H1 (cell line): Measurements from ENCODE around the gene BHMT. TPM values are rescaled to one million over a fixed set of nuclear protein-coding genes. Genes with fewer than 3 reads are reported as not detected.
A peak's percentile ranks its signal among the peaks of the same experiment; 100 is the strongest.

Source experiments
- CTCF ChIA-PET: fragments of 300-600 bp; sonication (Branson Sonifier 250); formaldehyde crosslinking; loops from one replicate; lab custom pipeline; 2021; ENCODE audit not compliant: partially characterized antibody; lab: Charles Lee
- POLR2A ChIA-PET: fragments of 300-600 bp; sonication (Branson Sonifier 250); formaldehyde crosslinking; loops from one replicate; lab custom pipeline; 2021; ENCODE audit warnings: inconsistent platforms; ENCODE audit not compliant: partially characterized antibody; lab: Charles Lee
- DNase-seq, 2 experiments: peaks; one replicate each; pipeline versions ENCODE4 v3.0.0 to v3.0.0-alpha.2; 2010 to 2022; ENCODE audit warnings: low spot score in 2 of 2, low read depth in 1 of 2, mixed read lengths in 1 of 2
- FAIRE-seq: peaks from 2 replicates; lab custom pipeline; 2011; peaks lifted over from hg19 to GRCh38; lab: Jason Lieb, UNC
- H2AFZ ChIP-seq: 2 replicates; pipeline ENCODE4 v1.8.1; 2012; ENCODE audit warnings: low read length, inconsistent platforms
- H2AK5ac ChIP-seq: 2 replicates; pipeline ENCODE4 v1.6.1; 2013; ENCODE audit warnings: low read depth, low read length
- H2BK120ac ChIP-seq: replicated peaks from 2 replicates; pipeline ENCODE3; 2013; ENCODE audit warnings: low read depth, low read length, inconsistent platforms
- H2BK12ac ChIP-seq: 2 replicates; pipeline ENCODE4 v1.6.1; 2013; ENCODE audit warnings: low read depth, low read length
- H2BK15ac ChIP-seq: 2 replicates; pipeline ENCODE4 v1.6.1; 2013; ENCODE audit warnings: low read length
- H2BK20ac ChIP-seq: 2 replicates; pipeline ENCODE4 v1.6.1; 2013; ENCODE audit warnings: low read length
- H2BK5ac ChIP-seq: 2 replicates; pipeline ENCODE4 v1.6.1; 2013; ENCODE audit warnings: low read depth, low read length
- H3K14ac ChIP-seq: 2 replicates; pipeline ENCODE4 v1.6.1; 2013; ENCODE audit warnings: inconsistent platforms; ENCODE audit not compliant: insufficient read length
- H3K18ac ChIP-seq: 2 replicates; pipeline ENCODE4 v1.6.1; 2013; ENCODE audit warnings: low read length; ENCODE audit errors: extremely low read depth
- H3K23ac ChIP-seq: 2 replicates; pipeline ENCODE4 v1.6.1; 2013; ENCODE audit warnings: inconsistent platforms; ENCODE audit not compliant: insufficient read length
- H3K23me2 ChIP-seq: 2 replicates; pipeline ENCODE4 v1.6.1; 2013; ENCODE audit warnings: low read depth, low read length
- H3K27ac ChIP-seq: 2 replicates; pipeline ENCODE4 v1.6.1; 2011; ENCODE audit warnings: low read depth, low read length, inconsistent platforms
- H3K27me3 ChIP-seq, 4 experiments: replicated peaks in 1 of 4; 1 replicate in 1 of 4; 2 replicates in 3 of 4; pipeline versions ENCODE4 v1.6.1 to v1.8.1; 2011 to 2013; ENCODE audit warnings: low read length in 3 of 4, mild to moderate bottlenecking in 3 of 4, inconsistent platforms in 2 of 4, mixed read lengths in 2 of 4, moderate library complexity in 1 of 4; ENCODE audit not compliant: control insufficient read depth in 3 of 4, insufficient read depth in 3 of 4; ENCODE audit errors: extremely low read depth in 1 of 4
- H3K36me3 ChIP-seq, 4 experiments: 2 replicates each; pipeline versions ENCODE4 v1.6.1 to v1.8.1; 2011 to 2013; ENCODE audit warnings: mild to moderate bottlenecking in 4 of 4, low read length in 3 of 4, moderate library complexity in 2 of 4, control low read depth in 1 of 4, inconsistent platforms in 1 of 4; ENCODE audit not compliant: insufficient read depth in 4 of 4, control insufficient read depth in 2 of 4
- H3K4ac ChIP-seq: replicated peaks from 2 replicates; pipeline ENCODE3; 2013; ENCODE audit warnings: low read length, low read depth, mixed read lengths, inconsistent platforms; ENCODE audit not compliant: insufficient read length
- H3K4me1 ChIP-seq, 4 experiments: replicated peaks in 1 of 4; 1 replicate in 1 of 4; 2 replicates in 3 of 4; pipeline versions ENCODE4 v1.6.1 to v1.8.1; 2011 to 2013; ENCODE audit warnings: low read length in 3 of 4, inconsistent platforms in 2 of 4, mixed read lengths in 1 of 4; ENCODE audit not compliant: insufficient read depth in 4 of 4, control insufficient read depth in 3 of 4
- H3K4me2 ChIP-seq, 2 experiments: 2 replicates each; pipeline versions ENCODE4 v1.6.1 to v1.8.1; 2011 to 2013; ENCODE audit warnings: low read depth in 2 of 2, low read length in 2 of 2, control low read depth in 1 of 2, inconsistent platforms in 1 of 2, mild to moderate bottlenecking in 1 of 2; ENCODE audit not compliant: insufficient read depth in 1 of 2
- H3K4me3 ChIP-seq, 4 experiments: fragments of 200-600, 300-600 bp in 1 of 4; sonication (generic), shearing (Covaris generic), sonication (Bioruptor Twin) in 1 of 4; 2 replicates each; pipeline versions ENCODE4 v1.5.1 to v1.8.1; 2011 to 2016; ENCODE audit warnings: low read length in 4 of 4, low read depth in 3 of 4, control low read depth in 2 of 4, inconsistent platforms in 2 of 4, mild to moderate bottlenecking in 2 of 4, mixed read lengths in 1 of 4, moderate library complexity in 1 of 4; ENCODE audit not compliant: insufficient read depth in 2 of 4; ENCODE audit errors: extremely low read depth in 1 of 4
- H3K56ac ChIP-seq: replicated peaks from 2 replicates; pipeline ENCODE3; 2013; ENCODE audit warnings: low read depth, mild to moderate bottlenecking, mixed read lengths, low read length, inconsistent platforms; ENCODE audit not compliant: insufficient read length
- H3K79me1 ChIP-seq: 2 replicates; pipeline ENCODE4 v1.6.1; 2013; ENCODE audit warnings: low read depth, low read length, control low read depth
- H3K79me2 ChIP-seq, 2 experiments: 2 replicates each; pipeline versions ENCODE4 v1.6.1 to v1.8.1; 2012 to 2013; ENCODE audit warnings: low read length in 2 of 2, mild to moderate bottlenecking in 2 of 2, inconsistent platforms in 1 of 2; ENCODE audit not compliant: insufficient read depth in 2 of 2, control insufficient read depth in 1 of 2
- H3K9ac ChIP-seq, 4 experiments: replicated peaks in 1 of 4; 1 replicate in 1 of 4; 2 replicates in 3 of 4; pipeline versions ENCODE4 v1.6.1 to v1.8.1; 2011 to 2013; ENCODE audit warnings: low read depth in 3 of 4, low read length in 3 of 4, control low read depth in 2 of 4, mild to moderate bottlenecking in 2 of 4, moderate library complexity in 2 of 4, inconsistent platforms in 1 of 4; ENCODE audit errors: extremely low read depth in 1 of 4
- H3K9me3 ChIP-seq, 2 experiments: 2 replicates each; pipeline versions ENCODE4 v1.6.1 to v1.8.1; 2012 to 2013; ENCODE audit warnings: mild to moderate bottlenecking in 2 of 2, moderate library complexity in 2 of 2, control low read depth in 1 of 2, inconsistent platforms in 1 of 2, low read depth in 1 of 2, low read length in 1 of 2, mixed read lengths in 1 of 2; ENCODE audit not compliant: insufficient read depth in 2 of 2
- H4K20me1 ChIP-seq, 2 experiments: replicated peaks in 1 of 2; 2 replicates each; pipeline versions ENCODE3 to v1.8.1; 2011 to 2013; ENCODE audit warnings: inconsistent platforms in 2 of 2, low read length in 2 of 2, mild to moderate bottlenecking in 1 of 2; ENCODE audit not compliant: insufficient read depth in 2 of 2, control insufficient read depth in 1 of 2
- H4K5ac ChIP-seq: 2 replicates; pipeline ENCODE4 v1.6.1; 2013; ENCODE audit warnings: low read length, low read depth, mixed read lengths, inconsistent platforms; ENCODE audit not compliant: insufficient read length
- H4K8ac ChIP-seq: 2 replicates; pipeline ENCODE4 v1.8.0; 2013; ENCODE audit warnings: mild to moderate bottlenecking, moderate library complexity, low read length, inconsistent platforms; ENCODE audit not compliant: insufficient read depth; ENCODE audit errors: extremely low read depth
- H4K91ac ChIP-seq: replicated peaks from 2 replicates; pipeline ENCODE3; 2013; ENCODE audit warnings: low read length, mixed read lengths, inconsistent platforms; ENCODE audit not compliant: insufficient read length
- ATF3 ChIP-seq: IDR thresholded peaks from 2 replicates; pipeline ENCODE4 v1.6.1; 2011; ENCODE audit warnings: low read depth, mild to moderate bottlenecking, low read length; ENCODE audit not compliant: insufficient read depth
- BRCA1 ChIP-seq: IDR thresholded peaks from 2 replicates; pipeline ENCODE4 v1.6.1; 2012; ENCODE audit warnings: low read depth, low read length, improper control_type of control experiment
- CEBPB ChIP-seq: IDR thresholded peaks from 2 replicates; pipeline ENCODE4 v1.6.1; 2012; ENCODE audit warnings: low read depth, low read length
- CHD1 ChIP-seq: IDR thresholded peaks from 2 replicates; pipeline ENCODE4 v1.6.1; 2012; ENCODE audit warnings: low read depth, low read length, improper control_type of control experiment
- EGR1 ChIP-seq: IDR thresholded peaks from 2 replicates; pipeline ENCODE4 v1.6.1; 2011; ENCODE audit warnings: low read depth, low read length, borderline replicate concordance
- EP300 ChIP-seq, 2 experiments: IDR thresholded peaks; 1 replicate in 1 of 2; 2 replicates in 1 of 2; pipeline ENCODE4 v1.6.1; 2011 to 2012; ENCODE audit warnings: low read depth in 2 of 2, low read length in 2 of 2, mild to moderate bottlenecking in 2 of 2, borderline replicate concordance in 1 of 2, inconsistent platforms in 1 of 2, moderate library complexity in 1 of 2
- KDM1A ChIP-seq: fragments of 200-600, 300-600 bp; sonication (generic); IDR thresholded peaks from 2 replicates; pipeline ENCODE4 v1.7.1; 2016; ENCODE audit warnings: mild to moderate bottlenecking, low read length, borderline replicate concordance
- KDM4A ChIP-seq: IDR thresholded peaks from one replicate; pipeline ENCODE4 v1.7.1; 2012; ENCODE audit warnings: low read depth, mild to moderate bottlenecking, moderate library complexity, low read length, inconsistent platforms; ENCODE audit not compliant: severe bottlenecking
- POLR2A ChIP-seq, 2 experiments: IDR thresholded peaks; 1 replicate in 1 of 2; 2 replicates in 1 of 2; pipeline ENCODE4 v1.6.1; 2011; ENCODE audit warnings: low read depth in 2 of 2, low read length in 2 of 2, mild to moderate bottlenecking in 2 of 2; ENCODE audit errors: control extremely low read depth in 1 of 2
- SIX5 ChIP-seq: IDR thresholded peaks from 2 replicates; pipeline ENCODE4 v1.6.1; 2011; ENCODE audit warnings: mild to moderate bottlenecking, low read depth, low read length
- SP4 ChIP-seq: IDR thresholded peaks from 2 replicates; pipeline ENCODE4 v1.6.1; 2012; ENCODE audit warnings: low read length, inconsistent platforms
- TBP ChIP-seq: IDR thresholded peaks from 2 replicates; pipeline ENCODE4 v1.6.1; 2011; ENCODE audit warnings: low read depth, low read length, improper control_type of control experiment
- WGBS, 2 experiments: shearing (Covaris generic) in 1 of 2; methylation state at CpG; one replicate each; pipeline versions ENCODE4 v1.1.6 to v1.1.7; 2013 to 2015; ENCODE audit warnings: low lambda C conversion rate in 2 of 2, mixed read lengths in 2 of 2, inconsistent platforms in 1 of 2, low coverage in 1 of 2, missing lambda C conversion rate in 1 of 2; ENCODE audit not compliant: insufficient replicate concordance in 2 of 2, insufficient coverage in 1 of 2, insufficient read length in 1 of 2; ENCODE audit errors: extremely low coverage in 1 of 2, missing lambda C conversion rate in 1 of 2; 5-methylcytosine and 5-hydroxymethylcytosine counted together
- polyA plus RNA-seq, 7 experiments: library from polyadenylated mRNA; depleted of rRNA in 3 of 7; stranded (reverse) in 5 of 7; unstranded in 2 of 7; fragments of >200 nt in 5 of 7; fragments of 200-250 nt in 2 of 7; gene quantifications; 1 replicate in 5 of 7; 2 replicates in 1 of 7; 4 replicates in 1 of 7; pipeline versions ENCODE4 v1.2.1 to v1.2.3, GENCODE V29; 2011 to 2013; ENCODE audit warnings: missing spikeins in 2 of 7, mixed read lengths in 2 of 7
- total RNA-seq: library from RNA; stranded (reverse); fragmentation: NEBNext Ultra II Directional; extraction: Animal tissue kit (Norgen Biotek cat#: 25700); gene quantifications from 2 replicates; pipeline ENCODE4 v1.2.1, GENCODE V29; 2021

The BHMT gene
- total and polyA plus RNA-seq, 2 of the 8 experiments (the other 6 are each of a cell fraction or from before 2014, with no cell fraction given): 0.54 to 1.6 TPM

DNA sequence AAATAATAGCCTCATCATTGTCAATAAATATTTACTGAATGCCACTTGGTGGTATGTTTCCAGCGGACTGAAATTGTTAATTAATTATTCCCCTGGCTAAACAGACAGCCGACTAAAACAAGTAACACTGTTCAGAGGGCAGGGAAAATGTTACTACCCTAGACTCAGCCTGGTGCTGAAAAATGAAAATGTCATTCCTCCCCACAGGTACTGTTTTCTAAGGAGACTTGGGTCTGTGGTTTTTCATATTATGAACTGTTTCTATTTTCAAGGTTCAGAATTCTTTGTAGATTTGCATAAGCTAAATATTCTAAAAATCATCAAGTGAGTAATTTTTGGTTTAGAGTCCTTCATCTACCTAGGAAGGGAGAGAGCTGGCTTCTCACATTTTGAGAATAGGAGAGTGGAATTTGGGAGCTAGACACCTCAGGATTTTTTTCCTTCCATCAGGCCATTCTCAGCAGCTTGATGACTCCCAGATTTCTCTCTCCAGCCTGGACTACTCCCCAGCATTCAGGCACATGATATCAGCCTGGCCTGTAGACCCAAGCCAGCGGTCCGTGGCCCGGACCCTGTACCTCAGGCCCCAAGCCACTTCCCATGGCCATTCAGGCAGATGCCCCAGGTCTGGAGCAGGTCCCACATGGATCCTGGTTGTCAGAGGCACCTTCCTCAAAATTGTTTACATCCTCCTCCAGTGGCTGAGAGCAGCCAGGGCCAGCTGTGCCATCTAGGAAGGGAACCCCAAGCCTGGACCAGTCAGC, 24.4 kb downstream of the BHMT start:
- Histone ChIP-seq H2BK120ac (no peak overlapping the region), H3K18ac (no peak overlapping the region), H3K27me3 (no peaks in the 10 kb centered on the region), H2AK5ac (no peak overlapping the region; the same call in 1 of the 2 replicates), H2BK5ac (no peak overlapping the region), H3K36me3 (no peaks in the 10 kb centered on the region), H4K5ac (no peak overlapping the region), H4K8ac (no peak overlapping the region; the same call in 1 of the 2 replicates), H2BK15ac (no peak overlapping the region; the same call in 1 of the 2 replicates), H3K23ac (no peak overlapping the region), H3K9me3 (peaks cover 5 to 6% of the 10 kb centered on the region in 2 experiments; a peak in 3 of 4 replicates), H3K4me2 (no peak overlapping the region), H3K27ac (no peak overlapping the region), H3K4me1 (peaks cover 0 to 5% (median 1%) of the 10 kb centered on the region in 4 experiments; a peak in 5 of 7 replicates), H3K14ac (no peak overlapping the region), H4K20me1 (no peaks in the 10 kb centered on the region), H3K23me2 (no peaks in the 10 kb centered on the region; the same call in none of the 2 replicates), H4K91ac (no peak overlapping the region), H3K79me2 (no peaks in the 10 kb centered on the region), H3K4ac (no peak overlapping the region), H3K9ac (no peak overlapping the region), H3K4me3 (no peak overlapping the region), H2AFZ (peak overlapping the region; percentile 83; the same call in 1 of the 2 replicates), H3K79me1 (no peaks in the 10 kb centered on the region; the same call in 1 of the 2 replicates), H2BK12ac (no peak overlapping the region), H3K56ac (no peak overlapping the region), H2BK20ac (peak overlapping the region; percentile 43; the same call in 1 of the 2 replicates)
- CTCF ChIA-PET: interaction anchor here (1.0 to 6.6 kb wide), 3 partner anchors 9 to 112 kb away, joined by 4 to 243 read pairs (median 70); no protein-coding TSS in a partner anchor
- WGBS, 2 experiments: 86% methylated on average over 5 of the region's 5 CpGs; no CpG with 5 or more reads in 1 of the 2 experiments
- no peak for DNase-seq
- FAIRE-seq: no peak
- POLR2A ChIA-PET: interaction anchor here (1.3 to 1.6 kb wide), 2 partner anchors 10 to 117 kb away, joined by 3 read pairs; no protein-coding TSS in a partner anchor
- TF ChIP-seq CHD1 (no peak), KDM4A (no peak), KDM1A (no peak), BRCA1 (no peak), EGR1 (no peak), EP300 (IDR thresholded peaks at IDR 0.05; ENCODE audit: borderline replicate concordance in 1 of 2, low read depth in 2 of 2, low read length in 2 of 2) (no peak), POLR2A (IDR thresholded peaks at IDR 0.05; ENCODE audit: control extremely low read depth in 1 of 2, low read depth in 2 of 2, low read length in 2 of 2) (no peak), TBP (no peak), SIX5 (no peak), ATF3 (no peak), CEBPB (no peak), SP4 (no peak)
